DND-41 (cell line): ENCODE results near the gene DNM3.

Experiments used
- ATAC-seq: fragments of 200-7000 bp; cut with Tn5 transposase; 3 replicates; pipeline ENCODE4 v1.9.1; 2021; ENCODE audit warnings: low read depth; ENCODE audit not compliant: insufficient read depth
- DNase-seq: peaks from one replicate; pipeline ENCODE4 v3.0.0-alpha.2; 2020
- H2AFZ ChIP-seq: 2 replicates; pipeline ENCODE4 v1.6.0; 2012; ENCODE audit warnings: low read depth, low read length
- H3K27ac ChIP-seq: 2 replicates; pipeline ENCODE4 v1.5.1; 2012; ENCODE audit warnings: low read length, inconsistent platforms
- H3K27me3 ChIP-seq: fragments of 200-600 bp; sonication (generic); 2 replicates; pipeline ENCODE4 v1.6.0; 2012; ENCODE audit warnings: low read length, mild to moderate bottlenecking, inconsistent platforms; ENCODE audit not compliant: insufficient read depth, poor library complexity
- H3K36me3 ChIP-seq: 2 replicates; pipeline ENCODE4 v1.5.1; 2012; ENCODE audit warnings: low read length, inconsistent platforms; ENCODE audit not compliant: insufficient read depth
- H3K4me1 ChIP-seq: 2 replicates; pipeline ENCODE4 v1.5.1; 2012; ENCODE audit warnings: mild to moderate bottlenecking, low read length; ENCODE audit not compliant: insufficient read depth
- H3K4me2 ChIP-seq: 2 replicates; pipeline ENCODE4 v1.6.0; 2012; ENCODE audit warnings: mild to moderate bottlenecking, moderate library complexity, low read length, inconsistent platforms; ENCODE audit not compliant: insufficient read depth
- H3K4me3 ChIP-seq, 2 experiments: fragments of 200-600 bp in 1 of 2; shearing (Covaris generic) in 1 of 2; 2 replicates each; pipeline ENCODE4 v1.5.1; 2012 to 2016; ENCODE audit warnings: inconsistent platforms in 2 of 2, low read length in 2 of 2, mild to moderate bottlenecking in 2 of 2, low read depth in 1 of 2, moderate library complexity in 1 of 2
- H3K79me2 ChIP-seq: 2 replicates; pipeline ENCODE4 v1.6.0; 2012; ENCODE audit warnings: low read length, inconsistent platforms; ENCODE audit not compliant: insufficient read depth
- H3K9ac ChIP-seq: 2 replicates; pipeline ENCODE4 v1.6.0; 2012; ENCODE audit warnings: low read depth, mild to moderate bottlenecking, inconsistent platforms, low read length, moderate library complexity
- H3K9me3 ChIP-seq: 2 replicates; pipeline ENCODE4 v1.5.1; 2012; ENCODE audit warnings: low read length, moderate library complexity, mild to moderate bottlenecking, inconsistent platforms; ENCODE audit not compliant: insufficient read depth, severe bottlenecking
- H4K20me1 ChIP-seq: 2 replicates; pipeline ENCODE4 v1.6.0; 2012; ENCODE audit warnings: low read length; ENCODE audit not compliant: insufficient read depth
- EZH2 ChIP-seq: IDR thresholded peaks from 3 replicates; pipeline ENCODE4 v1.6.1; 2012; ENCODE audit warnings: borderline replicate concordance, low read depth, mild to moderate bottlenecking, moderate library complexity, low read length, inconsistent platforms; ENCODE audit not compliant: severe bottlenecking
- TF ChIP-seq, protein P1 (sequence below): IDR thresholded peaks from 2 replicates; pipeline ENCODE4 v1.5.1; 2012; ENCODE audit warnings: borderline replicate concordance, low read length, moderate library complexity, mild to moderate bottlenecking; ENCODE audit not compliant: poor library complexity, severe bottlenecking; ENCODE audit errors: extremely low read depth

DNM3 gene

DNA sequence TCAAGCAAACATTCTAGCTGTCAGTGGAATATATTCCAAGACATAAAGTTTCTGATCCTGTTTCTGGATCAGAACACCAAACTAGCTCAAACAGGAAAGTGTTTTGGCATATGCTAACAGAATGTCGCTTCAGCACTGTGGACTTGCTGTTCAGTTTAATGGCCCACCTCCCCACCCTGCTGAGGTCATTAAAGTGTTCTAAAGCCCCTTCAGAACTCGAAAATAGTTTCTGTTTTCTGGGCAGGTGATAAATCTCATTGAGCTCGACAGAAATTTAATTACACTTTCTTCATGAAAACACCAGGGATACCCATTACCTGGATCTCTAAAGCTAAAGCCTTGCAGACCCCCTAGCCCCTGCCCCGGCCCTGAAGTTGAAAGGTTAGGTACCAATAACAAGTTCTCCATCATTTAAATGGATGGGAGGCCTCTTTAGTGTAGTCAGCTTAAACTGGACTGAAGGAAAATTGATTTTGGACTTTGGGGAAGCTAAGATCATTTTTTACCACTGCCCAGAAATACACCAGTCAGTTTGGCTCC lies 575.3 kb downstream of the DNM3 start:
- no peak for TF ChIP-seq EZH2
- TF ChIP-seq, protein P1, sequence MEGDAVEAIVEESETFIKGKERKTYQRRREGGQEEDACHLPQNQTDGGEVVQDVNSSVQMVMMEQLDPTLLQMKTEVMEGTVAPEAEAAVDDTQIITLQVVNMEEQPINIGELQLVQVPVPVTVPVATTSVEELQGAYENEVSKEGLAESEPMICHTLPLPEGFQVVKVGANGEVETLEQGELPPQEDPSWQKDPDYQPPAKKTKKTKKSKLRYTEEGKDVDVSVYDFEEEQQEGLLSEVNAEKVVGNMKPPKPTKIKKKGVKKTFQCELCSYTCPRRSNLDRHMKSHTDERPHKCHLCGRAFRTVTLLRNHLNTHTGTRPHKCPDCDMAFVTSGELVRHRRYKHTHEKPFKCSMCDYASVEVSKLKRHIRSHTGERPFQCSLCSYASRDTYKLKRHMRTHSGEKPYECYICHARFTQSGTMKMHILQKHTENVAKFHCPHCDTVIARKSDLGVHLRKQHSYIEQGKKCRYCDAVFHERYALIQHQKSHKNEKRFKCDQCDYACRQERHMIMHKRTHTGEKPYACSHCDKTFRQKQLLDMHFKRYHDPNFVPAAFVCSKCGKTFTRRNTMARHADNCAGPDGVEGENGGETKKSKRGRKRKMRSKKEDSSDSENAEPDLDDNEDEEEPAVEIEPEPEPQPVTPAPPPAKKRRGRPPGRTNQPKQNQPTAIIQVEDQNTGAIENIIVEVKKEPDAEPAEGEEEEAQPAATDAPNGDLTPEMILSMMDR: no peak
- Histone ChIP-seq H3K79me2 (no peaks in the 10 kb centered on the region), H3K36me3 (no peaks in the 10 kb centered on the region), H3K27me3 (no peaks in the 10 kb centered on the region), H3K9ac (no peak overlapping the region), H4K20me1 (no peaks in the 10 kb centered on the region), H3K4me2 (no peak overlapping the region), H2AFZ (no peak overlapping the region), H3K27ac (no peak overlapping the region), H3K4me3 (no peak overlapping the region), H3K4me1 (no peaks in the 10 kb centered on the region), H3K9me3 (no peaks in the 10 kb centered on the region)
- no peak for ATAC-seq
- DNase-seq: no peak

DNA sequence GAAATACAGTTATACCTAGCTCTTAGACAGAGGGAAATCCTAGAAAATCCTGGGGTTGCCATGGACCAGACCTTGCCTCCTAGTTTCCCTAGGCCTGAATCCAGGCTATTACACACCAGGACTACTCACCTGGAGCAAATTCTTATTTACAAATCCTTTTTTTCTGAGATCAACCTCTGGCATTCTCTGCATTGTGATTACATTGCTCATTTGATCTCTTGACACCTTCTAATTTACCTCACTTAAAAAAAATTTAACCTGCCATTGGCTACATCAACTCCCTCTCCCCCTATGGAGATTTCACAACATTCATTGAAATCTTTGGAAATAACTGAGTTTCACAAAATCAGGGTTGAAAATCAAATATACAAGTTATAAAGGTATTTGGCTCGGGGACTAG lies 576.3 kb downstream of the DNM3 start:
- DNase-seq (no peak), ATAC-seq (no peak)
- H3K79me2 ChIP-seq: no peaks in the 10 kb centered on the region
- H3K4me2 ChIP-seq: no peak overlapping the region
- H3K9ac ChIP-seq: no peak overlapping the region
- no peak overlapping the region for H3K27ac ChIP-seq
- H3K9me3 ChIP-seq: no peaks in the 10 kb centered on the region
- TF ChIP-seq, protein P1: no peak
- H3K27me3 ChIP-seq: no peaks in the 10 kb centered on the region
- no peaks in the 10 kb centered on the region for H4K20me1 ChIP-seq
- H2AFZ ChIP-seq: no peak overlapping the region
- H3K4me3 ChIP-seq: no peak overlapping the region
- H3K4me1 ChIP-seq: no peaks in the 10 kb centered on the region
- H3K36me3 ChIP-seq: no peaks in the 10 kb centered on the region

DNA sequence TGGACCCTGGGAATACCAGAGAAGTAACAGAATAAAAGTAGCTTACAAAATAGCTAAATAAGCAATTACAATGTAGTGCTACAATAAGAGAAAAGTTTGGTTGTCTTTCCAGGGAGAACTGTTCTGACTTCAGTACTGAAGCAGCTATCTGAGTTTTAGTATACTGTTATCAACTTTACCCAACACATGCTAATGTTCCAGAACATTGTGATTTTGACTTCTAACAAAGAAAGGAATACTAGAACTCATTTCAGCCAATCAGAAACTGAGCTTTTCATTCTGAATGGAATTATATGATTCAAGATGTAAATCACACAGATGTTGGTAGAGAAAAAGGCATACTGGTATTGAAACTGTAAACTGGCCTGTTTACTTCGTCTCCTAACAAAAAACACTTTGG lies 579.1 kb downstream of the DNM3 start, which contains the start of gene C1orf105:
Gene C1orf105 (plus strand): TSS at position 301 of the 400 bp plus-strand sequence. CDS start 201 bp downstream, outside the sequence.
- Histone ChIP-seq H3K79me2 (no peaks in the 10 kb centered on the region), H2AFZ (no peak within 1 kb of the TSS), H3K9ac (no peak within 1 kb of the TSS), H3K36me3 (no peaks in the 10 kb centered on the region), H3K4me1 (no peaks in the 10 kb centered on the region), H3K4me3 (no peak within 1 kb of the TSS), H3K27me3 (no peaks in the 10 kb centered on the region), H3K9me3 (no peaks in the 10 kb centered on the region), H4K20me1 (no peaks in the 10 kb centered on the region), H3K27ac (no peak within 1 kb of the TSS), H3K4me2 (no peak within 1 kb of the TSS)
- DNase-seq (no peak), ATAC-seq (no peak)
- TF ChIP-seq, protein P1: no peak
- TF ChIP-seq EZH2: no peak
